GM21619 (cell line): ENCODE results near the gene PLEKHG3.

Experiments
- ATAC-seq: cut with Tn5 transposase; IDR thresholded peaks from one replicate; pipeline ENCODE4 v1.9.1; 2021; ENCODE audit not compliant: unreplicated experiment

PLEKHG3 gene

GRCh38 chr14:64745511-64746091 lies 41.4 kb downstream of the PLEKHG3 start:
- no peak for ATAC-seq

GRCh38 chr14:64746298-64747250 lies 42.4 kb downstream of the PLEKHG3 start:
- ATAC-seq: no peak

GRCh38 chr14:64747327-64747726 lies 43.1 kb downstream of the PLEKHG3 start:
- no peak for ATAC-seq

GRCh38 chr14:64748521-64748920 lies 44.3 kb downstream of the PLEKHG3 start:
- no peak for ATAC-seq

GRCh38 chr14:64748995-64749714 lies 44.9 kb downstream of the PLEKHG3 start:
- no peak for ATAC-seq

- ATAC-seq: no peak
Measured at GRCh38 chr14:64752909-64753308, 48.7 kb downstream of the PLEKHG3 start.

- no peak for ATAC-seq
Measured at GRCh38 chr14:64753374-64753773, 49.1 kb downstream of the PLEKHG3 start.

GRCh38 chr14:64753999-64754398 lies 49.8 kb downstream of the PLEKHG3 start:
- ATAC-seq: no peak

- ATAC-seq: no peak
Measured at GRCh38 chr14:64754685-64755084, 50.5 kb downstream of the PLEKHG3 start.

GRCh38 chr14:64755781-64756221 lies 51.6 kb downstream of the PLEKHG3 start:
- ATAC-seq: no peak

GRCh38 chr14:64756712-64757111 lies 52.5 kb downstream of the PLEKHG3 start:
- ATAC-seq: no peak

- ATAC-seq: no peak
Measured at GRCh38 chr14:64757601-64758000, 53.4 kb downstream of the PLEKHG3 start.

GRCh38 chr14:64758025-64758521 lies 53.8 kb downstream of the PLEKHG3 start:
- no peak for ATAC-seq

- no peak for ATAC-seq
Measured at GRCh38 chr14:64758691-64759554, 54.7 kb downstream of the PLEKHG3 start.

GRCh38 chr14:64759555-64759938 lies 55.3 kb downstream of the PLEKHG3 start:
- no peak for ATAC-seq

GRCh38 chr14:64760146-64760755 lies 56.0 kb downstream of the PLEKHG3 start:
- no peak for ATAC-seq

GRCh38 chr14:64760916-64761315 lies 56.7 kb downstream of the PLEKHG3 start:
- no peak for ATAC-seq

GRCh38 chr14:64761441-64762043 lies 57.3 kb downstream of the PLEKHG3 start:
- ATAC-seq: no peak
